Right ventricle myocardium inferior (tissue), 1 donor: ENCODE measurements around the gene MAGEC2. TPM values are rescaled to one million over a fixed set of nuclear protein-coding genes. Genes with fewer than 3 reads are reported as not detected.

Source experiments
- ATAC-seq: fragments of 200-7000 bp; cut with Tn5 transposase; one replicate; pipeline ENCODE4 v1.9.1; 2020; ENCODE audit warnings: mild to moderate bottlenecking, moderate library complexity
- DNase-seq: peaks from one replicate; pipeline ENCODE4 v3.0.0; 2021; ENCODE audit errors: missing footprints
- intact Hi-C: fragments of 100-400 bp; cut with DNase I; formaldehyde crosslinking; loops from one replicate; pipeline ENCODE4 v1.11.0; 2022
- long read RNA-seq: library from polyadenylated mRNA; unstranded; transcript quantifications from one replicate; pipeline ENCODE4 v2.0.0, GENCODE V29; 2021
- total RNA-seq: library from RNA; stranded (reverse); fragmentation: NEBNext Ultra II Directional; extraction: Animal tissue kit (Norgen Biotek cat#: 25700); gene quantifications from one replicate; pipeline ENCODE4 v1.2.1, GENCODE V29; 2021
- donor health status: DM: no; HTN: yes; CAD: no; lungs with severe emphysema.

Gene MAGEC2
- not detected for total RNA-seq
- long read RNA-seq, result 0 reads

DNA sequence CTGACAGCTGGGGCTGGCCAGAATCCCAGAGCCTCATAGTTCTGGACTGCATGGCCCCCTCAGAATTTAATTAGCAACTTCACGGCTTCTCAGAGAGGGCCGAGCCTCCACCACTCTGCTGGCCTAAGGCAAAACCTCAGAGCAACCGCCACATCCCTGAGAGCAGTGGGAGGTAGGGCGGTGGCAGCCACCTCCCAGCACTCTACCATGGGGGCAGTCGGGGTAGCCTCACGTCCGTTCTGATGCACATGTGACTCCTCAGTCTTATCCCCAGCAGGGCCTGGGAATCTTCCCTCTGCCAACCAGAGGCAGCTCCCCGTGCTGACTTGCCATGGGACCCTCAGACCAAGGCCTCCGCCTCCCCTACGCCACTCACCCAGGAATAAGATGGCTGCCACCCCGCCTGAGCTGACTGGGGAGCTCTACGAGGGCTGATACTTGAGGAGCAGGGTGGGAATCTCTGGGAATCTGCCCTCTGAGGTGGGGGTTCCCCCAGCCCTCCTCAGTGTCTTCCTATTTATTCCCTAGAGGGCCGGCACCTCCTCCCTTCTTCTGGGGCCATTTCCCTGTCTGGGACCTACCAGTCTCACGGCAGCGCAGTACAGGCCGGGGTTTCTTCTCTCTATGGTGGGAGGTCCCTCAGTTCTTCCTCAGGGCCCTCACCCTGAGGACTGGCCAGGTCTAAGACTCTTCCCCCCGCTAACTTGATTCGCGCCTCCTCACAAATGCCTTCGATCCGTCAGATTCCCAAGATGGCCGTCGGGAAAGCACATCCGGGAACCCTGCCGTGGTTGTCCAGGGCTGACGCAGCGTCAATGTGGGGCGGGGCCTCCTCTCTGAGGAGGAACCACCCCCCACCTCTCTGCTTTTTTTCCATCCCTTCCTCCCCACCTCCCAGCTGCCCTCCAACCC is at the start of gene MAGEC2:
TSS of gene MAGEC2 (minus strand) at position 769 of the 912 bp plus-strand sequence. CDS start 1,303 bp downstream, outside the sequence.
- DNase-seq (peak; percentile 49), ATAC-seq (no peak)
- intact Hi-C loops, result no loop called here

GRCh38 chrX:142251680-142252079 is 46.6 kb upstream of the MAGEC2 start:
- ATAC-seq, result no peak
- no peak for DNase-seq
- intact Hi-C loops, result no loop called here

DNA sequence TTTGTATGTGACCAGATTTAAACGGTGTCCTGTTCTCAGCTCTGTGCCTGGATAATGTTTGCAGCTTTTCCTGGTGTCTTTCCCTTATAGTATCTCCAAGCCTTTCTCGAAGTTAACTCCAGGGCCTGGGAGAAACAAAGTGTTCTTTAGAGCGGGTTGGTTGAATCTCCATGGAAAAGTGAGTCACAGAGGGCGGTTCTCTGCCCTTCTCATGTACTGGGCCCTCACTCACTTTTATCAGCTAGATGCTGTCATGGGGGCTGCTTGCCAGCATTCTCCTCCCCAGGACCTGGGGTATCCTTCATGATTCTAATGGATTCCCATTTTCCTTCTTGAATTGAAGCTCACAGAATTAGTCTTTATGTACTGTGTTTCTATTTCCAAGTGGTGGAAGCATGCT is 46.1 kb upstream of the MAGEC2 start:
- intact Hi-C loops, result no loop called here
- no peak for DNase-seq
- no peak for ATAC-seq

DNA sequence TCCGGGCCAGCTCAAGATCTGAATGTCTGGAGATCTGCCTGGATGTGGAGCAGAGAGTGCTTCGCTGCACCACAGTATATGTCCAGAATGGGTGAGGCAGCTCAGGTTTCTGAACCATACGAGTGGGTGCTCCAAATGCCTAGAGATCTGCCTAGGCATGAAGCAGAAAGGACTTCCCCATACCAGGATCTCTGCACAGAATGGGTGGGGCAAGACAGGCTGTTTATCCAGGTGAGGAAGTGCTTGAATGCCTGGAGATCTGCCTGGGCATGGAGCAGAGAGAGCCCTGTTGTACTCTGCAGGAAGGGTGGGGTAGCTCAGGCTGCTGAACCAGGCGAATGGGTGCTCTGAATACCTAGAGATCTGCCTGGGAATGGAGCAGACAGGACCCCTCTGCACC is 45.4 kb upstream of the MAGEC2 start:
- intact Hi-C loops, result no loop called here
- no peak for ATAC-seq
- DNase-seq, result no peak

DNA sequence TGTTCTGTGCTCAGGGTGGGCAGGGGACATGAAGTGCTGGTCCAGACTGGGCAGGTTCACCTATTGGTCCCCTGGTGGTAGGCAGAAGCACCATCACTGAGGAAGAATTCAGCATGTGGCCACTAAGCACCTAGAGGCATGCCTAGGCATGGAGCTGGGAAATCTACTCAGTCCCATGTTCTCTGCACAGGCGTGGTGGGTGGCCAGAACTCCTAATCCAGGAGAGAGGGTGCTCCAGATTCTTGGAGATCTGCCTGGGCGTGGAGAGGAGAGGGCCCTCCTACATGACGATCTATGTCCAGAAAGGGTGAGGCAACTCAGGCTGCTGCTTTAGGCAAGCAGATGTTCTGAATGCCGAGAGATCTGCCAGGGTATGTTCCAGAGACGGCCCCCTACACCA is 44.6 kb upstream of the MAGEC2 start:
- intact Hi-C loops, result no loop called here
- ATAC-seq (no peak), DNase-seq (no peak)

DNA sequence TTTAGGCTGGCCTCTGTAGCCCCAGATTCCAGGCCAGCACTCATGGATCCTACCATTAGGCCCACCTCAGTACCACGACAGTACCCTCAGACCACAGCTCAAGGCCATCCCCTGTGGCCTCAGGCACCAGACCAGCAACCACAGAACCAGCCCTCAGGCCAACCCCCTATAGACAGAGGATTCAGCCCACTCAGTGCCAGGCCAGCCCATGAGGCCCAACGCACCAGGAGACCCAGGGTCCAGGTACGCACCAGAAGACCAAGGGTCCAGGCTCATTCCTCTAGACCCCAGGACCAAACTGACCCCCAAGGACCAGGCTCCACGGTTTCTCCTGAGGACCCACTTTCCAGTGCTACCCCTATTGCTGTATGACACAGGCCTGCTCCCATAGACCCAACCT is 39.5 kb upstream of the MAGEC2 start:
- DNase-seq (no peak), ATAC-seq (no peak)
- intact Hi-C loops, result no loop called here

DNA sequence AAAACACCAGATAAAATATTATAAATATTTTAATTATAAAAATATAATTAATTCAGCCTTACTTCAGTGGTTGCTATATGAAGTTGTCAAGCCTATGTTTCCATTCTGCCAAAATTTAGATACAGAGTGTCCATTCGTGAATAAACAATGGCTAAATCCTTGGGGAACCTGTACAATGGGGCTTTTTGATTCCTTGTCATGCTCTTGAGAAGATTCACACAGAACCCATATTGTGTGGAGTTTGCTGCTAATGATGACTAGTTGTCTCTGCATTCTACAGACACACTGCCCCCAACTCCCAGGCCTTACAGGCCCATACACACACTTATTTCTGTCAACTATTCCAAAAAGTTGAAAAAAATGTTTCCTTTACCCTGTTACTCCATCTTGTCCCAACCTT is 33.4 kb upstream of the MAGEC2 start:
- no peak for DNase-seq
- intact Hi-C loops, result no loop called here
- ATAC-seq, result no peak

- DNase-seq (no peak), ATAC-seq (no peak)
- intact Hi-C loops, result no loop called here
These were observed 28.3 kb upstream of the MAGEC2 start for GRCh38 chrX:142233400-142233799.

- DNase-seq, result no peak
- no peak for ATAC-seq
- intact Hi-C loops, result no loop called here
These were observed 9.0 kb upstream of the MAGEC2 start for GRCh38 chrX:142214081-142214480.

GRCh38 chrX:142201113-142201512 is 4.0 kb downstream of the MAGEC2 start:
- intact Hi-C loops, result no loop called here
- DNase-seq (no peak), ATAC-seq (no peak)

GRCh38 chrX:142186103-142186502 is 19.0 kb downstream of the MAGEC2 start:
- intact Hi-C loops, result no loop called here
- DNase-seq (no peak), ATAC-seq (no peak)

DNA sequence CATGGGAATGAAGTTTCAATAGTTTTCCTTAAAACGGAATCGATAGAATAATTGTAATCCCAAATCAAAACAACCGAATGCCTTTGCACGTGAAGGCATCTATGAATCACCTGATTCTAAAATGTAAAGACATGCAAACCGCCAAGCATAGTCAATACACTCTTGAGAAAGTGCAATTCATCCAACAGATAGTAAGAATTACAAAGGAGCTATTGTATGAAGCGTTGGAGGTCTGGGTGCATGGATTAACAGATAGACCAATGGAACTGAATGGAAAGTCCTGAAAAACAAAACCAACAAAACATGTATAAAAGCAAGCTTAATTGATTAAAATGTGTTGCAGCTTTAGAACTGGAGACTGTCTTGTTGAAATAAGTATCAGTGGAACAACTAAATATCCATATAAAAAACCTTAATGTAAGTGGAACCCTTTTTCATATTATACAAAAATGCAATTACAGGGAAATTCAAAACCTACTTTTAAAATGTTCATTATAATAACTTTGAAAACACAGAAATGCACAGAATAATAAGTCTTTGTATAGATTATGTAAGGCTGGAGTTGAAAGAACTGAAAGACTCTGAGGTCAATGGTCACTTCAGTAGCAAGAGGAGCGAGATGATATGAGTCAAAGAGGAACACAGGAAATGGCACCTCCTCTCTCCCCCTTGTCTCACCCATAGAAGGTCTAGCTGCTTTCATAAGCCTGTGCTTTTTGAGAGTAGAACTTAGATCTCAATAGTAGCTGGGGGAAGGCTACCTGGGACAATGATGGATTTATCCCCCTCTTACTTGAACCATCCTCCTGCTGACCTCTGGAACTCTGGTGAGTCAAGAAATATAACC is 20.1 kb downstream of the MAGEC2 start:
- no peak for DNase-seq
- intact Hi-C loops, result no loop called here
- no peak for ATAC-seq

GRCh38 chrX:142156567-142156966 is 48.5 kb downstream of the MAGEC2 start:
- intact Hi-C loops, result no loop called here
- ATAC-seq, result no peak

More at GRCh38 chrX:142156567-142156966, 48.5 kb downstream of the MAGEC2 start:
- DNase-seq, result no peak
